GM21390 (cell line): ENCODE measurements around the gene ZFAND6.

Experiments used
- ATAC-seq: cut with Tn5 transposase; IDR thresholded peaks from one replicate; pipeline ENCODE4 v1.9.1; 2021; ENCODE audit not compliant: unreplicated experiment

The ZFAND6 gene

GRCh38 chr15:80186597-80186996 is 127.1 kb downstream of the ZFAND6 start:
- no peak for ATAC-seq
